T-cell (primary cell): Measurements from ENCODE around the gene HECTD4. TPM values are rescaled to one million over a fixed set of nuclear protein-coding genes. Genes with fewer than 3 reads are reported as not detected.

Experiments used
- ATAC-seq, 4 experiments: fragments of 200-7000 bp in 3 of 4; fragments of 150-1000 bp in 1 of 4; cut with Tn5 transposase; replicated peaks in 1 of 4; 1 replicate in 3 of 4; 2 replicates in 1 of 4; pipeline ENCODE4 v1.10.0; 2021; ENCODE audit warnings: moderate library complexity in 3 of 4, mild to moderate bottlenecking in 2 of 4, moderate number of reproducible peaks in 1 of 4
- CTCF ChIA-PET, 2 donors: fragments of 300-600 bp; sonication (Branson Sonifier 250); formaldehyde crosslinking; loops; one replicate each; lab custom pipeline; 2022; ENCODE audit warnings: antibody characterized with exemption in 2 of 2; lab: Charles Lee
- POLR2A ChIA-PET, 2 donors: fragments of 300-600 bp; sonication (Branson Sonifier 250); formaldehyde crosslinking; loops; one replicate each; lab custom pipeline; 2022; ENCODE audit warnings: antibody characterized with exemption in 2 of 2; lab: Charles Lee
- DNase-seq, 35 experiments: peaks; one replicate each; pipeline versions ENCODE4 v3.0.0 to v3.0.0-alpha.2; 2013 to 2023
- H3K27ac ChIP-seq: one replicate; pipeline ENCODE4 v1.5.1; 2013; ENCODE audit warnings: low read length
- H3K27me3 ChIP-seq, 2 experiments: replicated peaks in 1 of 2; 1 replicate in 1 of 2; 2 replicates in 1 of 2; pipeline versions ENCODE4 v1.6.1 to v1.7.0; 2013; ENCODE audit warnings: low read length in 1 of 2, mixed read lengths in 1 of 2; ENCODE audit not compliant: control insufficient read depth in 2 of 2, insufficient read depth in 2 of 2; ENCODE audit errors: extremely low read depth in 1 of 2
- H3K36me3 ChIP-seq, 2 donors: 1 replicate in 1 of 2; 2 replicates in 1 of 2; pipeline versions ENCODE4 v1.6.1 to v1.7.0; 2013; ENCODE audit warnings: low read length in 1 of 2; ENCODE audit not compliant: control insufficient read depth in 2 of 2, insufficient read depth in 1 of 2; ENCODE audit errors: extremely low read depth in 1 of 2
- H3K4me1 ChIP-seq, 2 experiments: 1 replicate in 1 of 2; 2 replicates in 1 of 2; pipeline versions ENCODE4 v1.6.1 to v1.7.0; 2013; ENCODE audit warnings: low read length in 2 of 2, mixed read lengths in 1 of 2; ENCODE audit not compliant: insufficient read depth in 2 of 2, control insufficient read depth in 1 of 2; ENCODE audit errors: extremely low read depth in 1 of 2
- H3K4me3 ChIP-seq, 2 donors: 1 replicate in 1 of 2; 2 replicates in 1 of 2; pipeline versions ENCODE4 v1.5.1 to v1.7.0; 2013; ENCODE audit warnings: mild to moderate bottlenecking in 2 of 2, low read length in 1 of 2, moderate library complexity in 1 of 2; ENCODE audit not compliant: control insufficient read depth in 1 of 2; ENCODE audit errors: extremely low read depth in 1 of 2
- H3K9me3 ChIP-seq: 2 replicates; pipeline ENCODE4 v1.7.0; 2013
- H3K27ac Mint-ChIP-seq, 2 donors: one replicate each; pipeline ENCODE4 v1.8.0; 2020 to 2021; ENCODE audit warnings: mild to moderate bottlenecking in 2 of 2, mixed read lengths in 2 of 2
- H3K27me3 Mint-ChIP-seq, 2 donors: one replicate each; pipeline ENCODE4 v1.8.0; 2021 to 2022; ENCODE audit warnings: mixed read lengths in 2 of 2
- H3K36me3 Mint-ChIP-seq: one replicate; pipeline ENCODE4 v1.8.0; 2021; ENCODE audit warnings: mixed read lengths
- H3K4me1 Mint-ChIP-seq, 3 donors: one replicate each; pipeline ENCODE4 v1.8.0; 2020 to 2022; ENCODE audit warnings: mixed read lengths in 3 of 3, mild to moderate bottlenecking in 1 of 3
- H3K4me3 Mint-ChIP-seq, 3 donors: one replicate each; pipeline ENCODE4 v1.8.0; 2020 to 2022; ENCODE audit warnings: mild to moderate bottlenecking in 3 of 3, mixed read lengths in 3 of 3, moderate library complexity in 3 of 3
- H3K9me3 Mint-ChIP-seq, 3 donors: one replicate each; pipeline ENCODE4 v1.8.0; 2020 to 2022; ENCODE audit warnings: mixed read lengths in 3 of 3
- WGBS: methylation state at CpG from one replicate; pipeline ENCODE4 v1.1.5; 2013; ENCODE audit warnings: missing lambda C conversion rate; ENCODE audit not compliant: insufficient coverage; 5-methylcytosine and 5-hydroxymethylcytosine counted together
- total RNA-seq, 35 experiments: library from RNA in 6 of 35; stranded (reverse) in 6 of 35; fragments of 120-200 nt in 1 of 35; gene quantifications; one replicate each; pipeline versions ENCODE4 v1.2.1 to v1.2.4 and lab custom pipeline; 2013 to 2026

HECTD4 gene
- total RNA-seq, 5 donors from 2014 or later (not counting 1 experiment from before 2014, with no cell fraction given), result 49.7 to 58.5 (median 53.7) TPM

DNA sequence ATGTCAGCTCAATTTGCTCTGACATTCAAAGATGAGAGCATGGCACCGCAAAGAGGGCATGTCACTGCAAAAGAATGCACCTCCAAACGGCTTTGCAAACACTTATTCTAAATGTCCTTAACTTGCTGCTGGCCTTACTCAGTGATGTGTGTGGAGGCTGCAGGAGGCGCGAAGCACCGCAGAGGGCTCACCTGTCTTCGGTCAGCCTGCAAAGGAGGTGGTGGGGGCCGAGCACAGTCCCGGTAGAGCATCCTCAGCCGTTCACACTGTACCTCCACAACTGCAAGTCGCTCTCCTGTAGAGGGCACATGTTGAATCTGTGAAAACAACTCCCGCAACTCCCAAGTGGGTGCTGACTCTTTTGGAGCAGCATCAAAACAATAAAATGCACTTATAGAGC, 163.0 kb downstream of the HECTD4 start:
- POLR2A ChIA-PET, result interaction anchor here in 1 of 2 donors (0.7 kb wide), 1 partner anchor 15 kb away, joined by 3 read pairs; no protein-coding TSS in a partner anchor
- Mint-ChIP-seq H3K4me3 (no peak overlapping the region), H3K9me3 (no peaks in the 10 kb centered on the region), H3K36me3 (peaks cover 27% of the 10 kb centered on the region), H3K4me1 (no peaks in the 10 kb centered on the region), H3K27ac (no peak overlapping the region), H3K27me3 (no peaks in the 10 kb centered on the region)
- ATAC-seq (no peak), DNase-seq (no peak)
- Histone ChIP-seq H3K36me3 (peaks cover 4 to 21% of the 10 kb centered on the region in 2 donors), H3K9me3 (no peaks in the 10 kb centered on the region), H3K4me1 (no peaks in the 10 kb centered on the region), H3K27me3 (no peaks in the 10 kb centered on the region), H3K4me3 (no peak overlapping the region), H3K27ac (no peak overlapping the region)
- CTCF ChIA-PET, result no interaction called here
- 100% methylated on average over 1 of the region's 11 CpGs for WGBS

DNA sequence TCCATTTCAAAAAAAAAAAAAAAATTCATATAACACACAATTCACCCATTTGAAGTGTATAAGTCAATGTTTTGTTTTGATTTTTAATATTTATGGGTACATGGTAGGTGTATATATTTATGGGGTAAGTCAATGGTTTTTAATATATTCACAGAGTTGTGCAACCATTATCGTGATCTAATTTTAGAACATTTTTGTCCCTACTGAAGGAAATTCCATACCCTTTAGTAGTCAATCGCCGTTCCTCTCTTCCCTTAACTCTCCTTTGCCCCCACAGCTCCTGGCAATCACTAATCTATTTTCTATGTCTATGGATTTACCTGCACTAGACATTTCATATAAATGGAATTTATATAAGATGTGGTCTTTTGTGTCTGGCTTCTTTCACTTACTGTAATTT, 164.1 kb downstream of the HECTD4 start:
- no peak overlapping the region for H3K4me3 ChIP-seq
- Mint-ChIP-seq H3K9me3 (no peaks in the 10 kb centered on the region), H3K36me3 (peaks cover 28% of the 10 kb centered on the region), H3K27ac (no peak overlapping the region), H3K4me1 (no peaks in the 10 kb centered on the region), H3K27me3 (no peaks in the 10 kb centered on the region), H3K4me3 (no peak overlapping the region)
- no peaks in the 10 kb centered on the region for H3K9me3 ChIP-seq
- H3K27ac ChIP-seq, result no peak overlapping the region
- ChIA-PET POLR2A (interaction anchor here in 1 of 2 donors (0.6 kb wide), 1 partner anchor 16 kb away, joined by 3 read pairs; no protein-coding TSS in a partner anchor), CTCF (no interaction called here)
- no peaks in the 10 kb centered on the region for H3K27me3 ChIP-seq
- no peak for DNase-seq
- peaks cover 4 to 25% of the 10 kb centered on the region in 2 donors for H3K36me3 ChIP-seq
- no peaks in the 10 kb centered on the region for H3K4me1 ChIP-seq
- no CpG with 5 or more reads among the region's 3 CpGs for WGBS
- ATAC-seq, result no peak

DNA sequence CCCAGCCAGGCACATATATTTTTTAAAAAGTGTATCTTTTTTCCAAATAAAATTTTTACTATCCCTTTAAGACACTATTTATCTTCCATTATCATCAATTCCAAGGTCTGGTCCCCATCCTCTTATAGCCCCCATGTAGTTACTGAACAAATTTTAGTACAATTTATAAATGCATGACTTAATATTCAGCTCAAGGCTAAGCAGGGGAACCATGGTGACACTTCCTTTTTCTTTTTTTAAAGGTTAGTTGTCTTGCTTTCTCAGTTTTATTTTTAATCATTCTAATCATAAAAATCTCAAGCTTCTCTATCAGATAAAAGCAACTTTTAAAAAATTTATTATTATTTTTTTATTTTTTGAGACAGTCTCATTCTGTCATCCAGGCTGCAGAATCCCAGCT, 164.6 kb downstream of the HECTD4 start:
- no peak for ATAC-seq
- H3K4me3 ChIP-seq, result no peak overlapping the region
- H3K36me3 ChIP-seq, result peaks cover 4 to 25% of the 10 kb centered on the region in 2 donors
- Mint-ChIP-seq H3K4me1 (no peaks in the 10 kb centered on the region), H3K9me3 (no peaks in the 10 kb centered on the region), H3K27me3 (no peaks in the 10 kb centered on the region), H3K4me3 (no peak overlapping the region), H3K27ac (no peak overlapping the region), H3K36me3 (peaks cover 28% of the 10 kb centered on the region)
- H3K27me3 ChIP-seq, result no peaks in the 10 kb centered on the region
- CTCF ChIA-PET, result no interaction called here
- no peak for DNase-seq
- H3K9me3 ChIP-seq, result no peaks in the 10 kb centered on the region
- no peaks in the 10 kb centered on the region for H3K4me1 ChIP-seq
- H3K27ac ChIP-seq, result no peak overlapping the region
- POLR2A ChIA-PET, result interaction anchor here in 1 of 2 donors (0.6 kb wide), 1 partner anchor 16 kb away, joined by 3 read pairs; no protein-coding TSS in a partner anchor

DNA sequence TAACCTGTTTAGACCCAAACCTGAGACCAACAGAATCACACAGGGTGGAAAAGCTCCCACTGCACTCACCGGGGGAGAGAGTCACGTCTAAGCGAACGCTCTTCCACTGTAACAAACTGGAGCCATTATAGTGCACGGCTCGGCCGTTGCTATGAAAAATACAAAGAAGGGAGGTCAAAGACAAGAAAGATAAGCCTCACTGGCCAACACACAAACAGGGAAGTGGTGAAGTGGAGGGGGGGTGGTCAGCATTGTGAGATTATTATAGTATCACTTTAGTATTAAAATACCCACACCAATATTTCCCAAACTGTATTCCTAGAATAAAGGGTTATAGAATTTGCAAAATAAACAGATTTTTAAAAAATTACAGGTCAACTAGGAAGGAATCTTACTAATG, 166.0 kb downstream of the HECTD4 start:
- ATAC-seq (no peak), DNase-seq (no peak)
- Mint-ChIP-seq H3K27ac (no peak overlapping the region), H3K4me3 (no peak overlapping the region), H3K36me3 (peaks cover 41% of the 10 kb centered on the region), H3K9me3 (no peaks in the 10 kb centered on the region), H3K4me1 (no peaks in the 10 kb centered on the region), H3K27me3 (no peaks in the 10 kb centered on the region)
- no peaks in the 10 kb centered on the region for H3K4me1 ChIP-seq
- CTCF ChIA-PET, result no interaction called here
- H3K36me3 ChIP-seq, result peaks cover 4 to 38% of the 10 kb centered on the region in 2 donors
- no peaks in the 10 kb centered on the region for H3K27me3 ChIP-seq
- no peak overlapping the region for H3K27ac ChIP-seq
- H3K9me3 ChIP-seq, result no peaks in the 10 kb centered on the region
- no peak overlapping the region for H3K4me3 ChIP-seq
- POLR2A ChIA-PET, result no interaction called here
- WGBS, result no CpG with 5 or more reads among the region's 7 CpGs

DNA sequence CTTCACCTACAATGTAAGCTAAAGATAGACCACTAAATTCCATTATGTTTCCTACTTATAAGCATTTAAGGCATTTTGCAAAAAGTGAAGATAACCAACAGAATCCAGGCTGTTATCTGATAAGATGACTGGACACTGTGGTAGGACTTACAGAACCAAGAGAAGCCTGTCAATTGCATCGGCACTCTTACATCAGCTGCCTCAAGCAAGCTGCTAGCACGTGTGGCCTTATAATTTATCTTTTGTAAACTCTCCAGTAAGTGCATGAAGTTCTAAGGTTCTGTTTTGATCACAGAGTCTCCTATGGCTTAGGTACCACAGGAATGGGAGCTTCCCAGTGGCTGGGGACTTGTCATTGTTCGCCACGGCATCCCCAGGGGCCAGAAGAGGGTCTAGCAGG, 168.2 kb downstream of the HECTD4 start:
- no peaks in the 10 kb centered on the region for H3K9me3 ChIP-seq
- H3K36me3 ChIP-seq, result peaks cover 12 to 55% of the 10 kb centered on the region in 2 donors
- ChIA-PET POLR2A (no interaction called here), CTCF (no interaction called here)
- H3K4me1 Mint-ChIP-seq, result no peaks in the 10 kb centered on the region
- H3K27ac ChIP-seq, result no peak overlapping the region
- H3K9me3 Mint-ChIP-seq, result no peaks in the 10 kb centered on the region
- H3K27me3 Mint-ChIP-seq, result no peaks in the 10 kb centered on the region
- no peaks in the 10 kb centered on the region for H3K27me3 ChIP-seq
- no peak overlapping the region for H3K4me3 Mint-ChIP-seq
- no peak overlapping the region for H3K4me3 ChIP-seq
- no peak overlapping the region for H3K27ac Mint-ChIP-seq
- H3K4me1 ChIP-seq, result no peaks in the 10 kb centered on the region
- ATAC-seq (no peak), DNase-seq (no peak)
- 100% methylated on average over 2 of the region's 4 CpGs for WGBS
- peaks cover 53% of the 10 kb centered on the region for H3K36me3 Mint-ChIP-seq

DNA sequence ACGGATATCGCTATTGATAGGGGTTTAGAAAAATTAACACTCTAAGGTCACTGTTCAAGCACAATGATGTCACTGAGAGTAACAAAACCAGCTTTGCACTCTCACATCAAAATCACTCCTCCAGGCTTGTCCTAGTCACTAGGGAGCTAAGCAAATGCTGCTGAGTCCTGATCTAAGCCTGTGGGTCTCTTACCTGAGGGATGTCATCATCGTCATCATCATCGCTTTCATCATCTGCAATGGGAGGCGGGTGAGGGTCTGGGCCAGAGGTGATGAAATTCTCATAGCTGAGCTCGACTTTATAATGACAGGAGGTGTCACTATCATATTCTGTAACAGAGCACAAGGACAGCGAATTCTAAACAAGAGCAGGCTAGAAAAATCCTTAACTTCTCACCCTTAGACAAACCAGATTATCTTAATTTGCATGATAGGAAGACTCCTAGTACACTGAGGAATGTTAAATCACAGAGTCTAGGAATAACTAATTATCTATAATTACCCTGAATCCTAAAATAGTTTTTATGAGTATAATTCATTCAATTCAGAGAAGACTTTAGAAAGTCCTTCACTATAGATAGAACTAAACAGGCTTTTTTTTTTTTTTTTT, 173.8 kb downstream of the HECTD4 start:
- WGBS, result 100% methylated on average over 1 of the region's 7 CpGs
- Mint-ChIP-seq H3K27ac (no peak overlapping the region), H3K9me3 (no peaks in the 10 kb centered on the region), H3K27me3 (no peaks in the 10 kb centered on the region), H3K36me3 (peaks cover 53% of the 10 kb centered on the region), H3K4me1 (no peaks in the 10 kb centered on the region), H3K4me3 (no peak overlapping the region)
- Histone ChIP-seq H3K4me1 (no peaks in the 10 kb centered on the region), H3K36me3 (peaks cover 8 to 63% of the 10 kb centered on the region in 2 donors), H3K4me3 (no peak overlapping the region), H3K27ac (no peak overlapping the region), H3K9me3 (no peaks in the 10 kb centered on the region), H3K27me3 (no peaks in the 10 kb centered on the region)
- ATAC-seq (no peak), DNase-seq (no peak)
- ChIA-PET POLR2A (no interaction called here), CTCF (interaction anchor here in 1 of 2 donors (1.2 kb wide), 1 partner anchor 11 kb away, joined by 4 read pairs; no protein-coding TSS in a partner anchor)
